CD4-positive, alpha-beta T cell (primary cell): ENCODE measurements around the gene MNX1. TPM values are rescaled to one million over a fixed set of nuclear protein-coding genes. Genes with fewer than 3 reads are reported as not detected.

Source experiments
- ATAC-seq: fragments of 200-7000 bp; cut with Tn5 transposase; one replicate; pipeline ENCODE4 v1.10.0; 2022; ENCODE audit warnings: mild to moderate bottlenecking; ENCODE audit not compliant: poor library complexity
- CTCF ChIA-PET: fragments of 350-600 bp; sonication (Branson Sonifier 250); formaldehyde crosslinking; loops from one replicate; lab custom pipeline; 2021; ENCODE audit warnings: antibody characterized with exemption, inconsistent platforms; lab: Charles Lee
- POLR2A ChIA-PET: fragments of 350-600 bp; sonication (Branson Sonifier 250); formaldehyde crosslinking; loops from one replicate; lab custom pipeline; 2021; ENCODE audit warnings: antibody characterized with exemption, inconsistent platforms; lab: Charles Lee
- DNase-seq, 14 experiments: peaks; one replicate each; pipeline ENCODE4 v3.0.0-alpha.2; 2013 to 2020; ENCODE audit warnings: mixed read lengths in 2 of 14
- H3K27ac ChIP-seq, 2 donors: one replicate each; pipeline versions ENCODE4 v1.5.1 to v1.7.0; 2013; ENCODE audit warnings: low read length in 2 of 2, low read depth in 1 of 2, mild to moderate bottlenecking in 1 of 2
- H3K27me3 ChIP-seq, 2 experiments: 1 replicate in 1 of 2; 2 replicates in 1 of 2; pipeline versions ENCODE4 v1.6.1 to v1.7.0; 2013; ENCODE audit warnings: low read length in 2 of 2, control low read depth in 1 of 2, mild to moderate bottlenecking in 1 of 2, moderate library complexity in 1 of 2; ENCODE audit not compliant: insufficient read depth in 2 of 2, control insufficient read depth in 1 of 2
- H3K36me3 ChIP-seq: one replicate; pipeline ENCODE4 v1.6.1; 2013; ENCODE audit warnings: low read length, control low read depth; ENCODE audit not compliant: insufficient read depth
- H3K4me1 ChIP-seq: one replicate; pipeline ENCODE4 v1.6.1; 2013; ENCODE audit warnings: low read length, control low read depth; ENCODE audit not compliant: insufficient read depth
- H3K4me3 ChIP-seq: one replicate; pipeline ENCODE4 v1.5.1; 2013; ENCODE audit warnings: mild to moderate bottlenecking, low read length, moderate library complexity
- H3K9me3 ChIP-seq, 2 experiments: 1 replicate in 1 of 2; 2 replicates in 1 of 2; pipeline versions ENCODE4 v1.6.1 to v1.7.0; 2013; ENCODE audit warnings: low read length in 2 of 2, mild to moderate bottlenecking in 2 of 2, control low read depth in 1 of 2, moderate library complexity in 1 of 2; ENCODE audit not compliant: control insufficient read depth in 1 of 2, insufficient read depth in 1 of 2
- H3K27ac Mint-ChIP-seq: one replicate; pipeline ENCODE4 v1.8.0; 2020; ENCODE audit warnings: mixed read lengths
- H3K27me3 Mint-ChIP-seq: one replicate; pipeline ENCODE4 v1.8.0; 2021; ENCODE audit warnings: mixed read lengths
- H3K36me3 Mint-ChIP-seq: one replicate; pipeline ENCODE4 v1.8.0; 2021; ENCODE audit warnings: low read depth, mixed read lengths
- H3K4me1 Mint-ChIP-seq: one replicate; pipeline ENCODE4 v1.8.0; 2021; ENCODE audit warnings: low read depth, mixed read lengths
- H3K4me3 Mint-ChIP-seq: one replicate; pipeline ENCODE4 v1.8.0; 2020; ENCODE audit warnings: mild to moderate bottlenecking, mixed read lengths
- H3K9me3 Mint-ChIP-seq: one replicate; pipeline ENCODE4 v1.8.0; 2020; ENCODE audit warnings: mixed read lengths
- intact Hi-C, 2 experiments: fragments of 100-400 bp; cut with DNase I in 1 of 2; cut with micrococcal nuclease in 1 of 2; formaldehyde crosslinking; loops; one replicate each; pipeline versions ENCODE4 v1.15.1 to v1.9.0; 2023 to 2025; cut with DNase I, micrococcal nuclease
- total RNA-seq, 174 experiments: library from RNA in 2 of 174; stranded (reverse) in 2 of 174; gene quantifications; one replicate each; pipeline ENCODE4 v1.2.3 and lab custom pipeline; 2021 to 2026
- TF ChIP-seq, protein P1 (sequence below): fragments of 200-600 bp; IDR thresholded peaks from one replicate; pipeline ENCODE4 v1.8.0; 2022; ENCODE audit warnings: antibody characterized with exemption, mild to moderate bottlenecking

MNX1 gene
- total RNA-seq, 2 experiments from 2014 or later, result 0.14 TPM; not detected in 1

DNA sequence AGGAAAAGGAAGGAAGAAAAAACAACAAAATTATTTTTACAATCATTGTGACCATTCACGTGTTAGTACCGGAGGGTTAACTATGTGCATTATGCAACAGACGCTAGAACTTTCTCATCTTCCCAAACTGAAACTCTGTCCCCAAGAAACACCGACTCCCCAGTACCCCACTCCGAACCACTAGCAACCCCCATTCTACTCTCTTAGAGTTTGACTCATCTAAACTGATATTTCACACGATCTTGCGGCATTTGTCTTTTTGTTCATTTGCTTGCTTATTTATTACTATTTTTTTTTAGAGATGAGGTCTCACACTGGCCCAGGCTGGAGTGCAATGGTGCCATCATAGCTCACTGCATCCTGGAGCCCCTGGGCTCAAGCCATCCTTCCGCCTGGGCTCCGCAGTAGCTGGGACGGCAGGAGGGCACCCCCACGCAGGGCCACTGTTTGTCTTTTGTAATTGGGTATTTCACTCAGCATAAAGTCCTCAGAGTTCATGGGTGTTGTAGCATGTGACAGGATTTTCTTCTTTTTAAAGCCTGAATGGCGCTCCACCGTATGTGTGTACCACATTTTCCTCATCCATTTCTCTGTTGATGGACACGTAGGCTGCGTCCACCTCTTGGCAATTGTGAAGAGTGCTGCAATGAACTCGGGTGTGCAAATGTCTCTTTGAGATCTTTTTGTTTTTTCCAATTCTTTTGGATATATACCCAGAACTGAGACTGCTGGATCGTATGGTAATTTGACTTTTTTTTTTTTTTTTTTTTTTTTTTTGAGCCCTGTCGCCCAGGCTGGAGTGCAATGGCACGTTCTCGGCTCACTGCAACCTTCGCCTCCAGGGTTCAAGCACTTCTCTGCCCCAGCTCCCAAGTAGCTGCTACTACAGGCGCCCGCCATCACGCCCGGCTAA is 9.5 kb downstream of the MNX1 start:
- H3K4me1 Mint-ChIP-seq, result peaks cover 33% of the 10 kb centered on the region
- no peaks in the 10 kb centered on the region for H3K9me3 Mint-ChIP-seq
- TF ChIP-seq, protein P1, sequence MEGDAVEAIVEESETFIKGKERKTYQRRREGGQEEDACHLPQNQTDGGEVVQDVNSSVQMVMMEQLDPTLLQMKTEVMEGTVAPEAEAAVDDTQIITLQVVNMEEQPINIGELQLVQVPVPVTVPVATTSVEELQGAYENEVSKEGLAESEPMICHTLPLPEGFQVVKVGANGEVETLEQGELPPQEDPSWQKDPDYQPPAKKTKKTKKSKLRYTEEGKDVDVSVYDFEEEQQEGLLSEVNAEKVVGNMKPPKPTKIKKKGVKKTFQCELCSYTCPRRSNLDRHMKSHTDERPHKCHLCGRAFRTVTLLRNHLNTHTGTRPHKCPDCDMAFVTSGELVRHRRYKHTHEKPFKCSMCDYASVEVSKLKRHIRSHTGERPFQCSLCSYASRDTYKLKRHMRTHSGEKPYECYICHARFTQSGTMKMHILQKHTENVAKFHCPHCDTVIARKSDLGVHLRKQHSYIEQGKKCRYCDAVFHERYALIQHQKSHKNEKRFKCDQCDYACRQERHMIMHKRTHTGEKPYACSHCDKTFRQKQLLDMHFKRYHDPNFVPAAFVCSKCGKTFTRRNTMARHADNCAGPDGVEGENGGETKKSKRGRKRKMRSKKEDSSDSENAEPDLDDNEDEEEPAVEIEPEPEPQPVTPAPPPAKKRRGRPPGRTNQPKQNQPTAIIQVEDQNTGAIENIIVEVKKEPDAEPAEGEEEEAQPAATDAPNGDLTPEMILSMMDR, result no peak
- peaks cover 80% of the 10 kb centered on the region for H3K27me3 Mint-ChIP-seq
- no peaks in the 10 kb centered on the region for H3K36me3 ChIP-seq
- intact Hi-C loops, result no loop called here
- H3K4me1 ChIP-seq, result peaks cover 32% of the 10 kb centered on the region
- no peak overlapping the region for H3K27ac ChIP-seq
- H3K36me3 Mint-ChIP-seq, result no peaks in the 10 kb centered on the region
- peaks cover 77 to 79% of the 10 kb centered on the region in 2 experiments for H3K27me3 ChIP-seq
- peaks cover 0 to 35% of the 10 kb centered on the region in 2 experiments for H3K9me3 ChIP-seq
- H3K4me3 ChIP-seq, result no peak overlapping the region
- POLR2A ChIA-PET, result no interaction called here
- peak overlapping the region; percentile 85 for H3K4me3 Mint-ChIP-seq
- CTCF ChIA-PET, result no interaction called here
- no peak overlapping the region for H3K27ac Mint-ChIP-seq
- DNase-seq (no peak), ATAC-seq (no peak)

- ATAC-seq (no peak), DNase-seq (no peak)
- Histone ChIP-seq H3K4me1 (peaks cover 29% of the 10 kb centered on the region), H3K27ac (no peak overlapping the region), H3K9me3 (peaks cover 0 to 32% of the 10 kb centered on the region in 2 experiments), H3K4me3 (peak overlapping the region; percentile 48), H3K36me3 (no peaks in the 10 kb centered on the region), H3K27me3 (peaks cover 75 to 79% of the 10 kb centered on the region in 2 experiments)
- CTCF ChIA-PET, result no interaction called here
- Mint-ChIP-seq H3K4me3 (peak overlapping the region; percentile 85), H3K4me1 (peaks cover 33% of the 10 kb centered on the region), H3K36me3 (no peaks in the 10 kb centered on the region), H3K27me3 (peaks cover 82% of the 10 kb centered on the region), H3K9me3 (no peaks in the 10 kb centered on the region), H3K27ac (no peak overlapping the region)
- TF ChIP-seq, protein P1, result no peak
- POLR2A ChIA-PET, result no interaction called here
- intact Hi-C loops, result no loop called here
Measured at GRCh38 chr7:156999958-157000726, 10.3 kb downstream of the MNX1 start.

- H3K36me3 Mint-ChIP-seq, result no peaks in the 10 kb centered on the region
- Histone ChIP-seq H3K27ac (no peak overlapping the region), H3K9me3 (peaks cover 0 to 29% of the 10 kb centered on the region in 2 experiments), H3K27me3 (peaks cover 66 to 75% of the 10 kb centered on the region in 2 experiments), H3K36me3 (no peaks in the 10 kb centered on the region), H3K4me3 (peak overlapping the region; percentile 33), H3K4me1 (peaks cover 25% of the 10 kb centered on the region)
- H3K27ac Mint-ChIP-seq, result no peak overlapping the region
- DNase-seq (no peak), ATAC-seq (no peak)
- ChIA-PET CTCF (no interaction called here), POLR2A (no interaction called here)
- intact Hi-C loops, result no loop called here
- H3K4me1 Mint-ChIP-seq, result peaks cover 25% of the 10 kb centered on the region
- no peaks in the 10 kb centered on the region for H3K9me3 Mint-ChIP-seq
- peak overlapping the region; percentile 58 for H3K4me3 Mint-ChIP-seq
- TF ChIP-seq, protein P1, result no peak
- peaks cover 78% of the 10 kb centered on the region for H3K27me3 Mint-ChIP-seq
Measured at GRCh38 chr7:156998988-156999957, 11.2 kb downstream of the MNX1 start.
